ENCODE data around the gene PACS1.

GRCh38 chr11:66279092-66279734 is 209.1 kb downstream of the PACS1 start:
- no peak for TF ChIP-seq CTCF (IDR thresholded peaks at IDR 0.05)
- TF ChIP-seq POLR2A (IDR thresholded peaks at IDR 0.05; ENCODE audit: low read depth), result no peak
- no peak for TF ChIP-seq POLR2AphosphoS5 (IDR thresholded peaks at IDR 0.05)
- TF ChIP-seq EP300 (IDR thresholded peaks at IDR 0.05), result no peak
